OCI-LY7 (cell line): ENCODE data around the gene GTSE1. TPM values are rescaled to one million over a fixed set of nuclear protein-coding genes. Genes with fewer than 3 reads are reported as not detected.
A peak's percentile ranks its signal among the peaks of the same experiment; 100 is the strongest.

Experiments
- BruUV-seq: library from RNA; stranded (reverse); fragments of 400-500 nt; replicated peaks from 2 replicates; lab custom pipeline; 2021; lab: Mats Ljungman, UMichigan
- CTCF ChIA-PET: fragments of 300-600 bp; sonication (Branson Sonifier 250); formaldehyde crosslinking; loops from one replicate; lab custom pipeline; 2022; ENCODE audit warnings: antibody characterized with exemption; ENCODE audit not compliant: unreplicated experiment; lab: Charles Lee
- POLR2A ChIA-PET: fragments of 300-600 bp; sonication (Branson Sonifier 250); formaldehyde crosslinking; loops from one replicate; lab custom pipeline; 2022; ENCODE audit warnings: antibody characterized with exemption; lab: Charles Lee
- DNase-seq: peaks from one replicate; pipeline ENCODE4 v3.0.0-alpha.2; 2015; ENCODE audit warnings: low spot score
- H2AFZ ChIP-seq: fragments of 200-600 bp; sonication (generic), shearing (Covaris generic); 2 replicates; pipeline ENCODE4 v1.6.1; 2014; ENCODE audit warnings: mild to moderate bottlenecking, antibody characterized with exemption, low read length, moderate library complexity
- H3K27ac ChIP-seq: fragments of 200-600 bp; sonication (generic); 2 replicates; pipeline ENCODE4 v1.5.1; 2014; ENCODE audit warnings: mixed run types, low read depth, mild to moderate bottlenecking, moderate library complexity, low read length, inconsistent platforms; ENCODE audit not compliant: poor library complexity, severe bottlenecking
- H3K36me3 ChIP-seq: fragments of 200-600 bp; sonication (generic); 2 replicates; pipeline ENCODE4 v1.6.1; 2014; ENCODE audit warnings: mild to moderate bottlenecking, antibody characterized with exemption, low read length, moderate library complexity, mixed read lengths; ENCODE audit not compliant: insufficient read depth
- H3K4me1 ChIP-seq: fragments of 200-600 bp; sonication (generic); 2 replicates; pipeline ENCODE4 v1.5.1; 2014; ENCODE audit warnings: mild to moderate bottlenecking, low read length; ENCODE audit not compliant: insufficient read depth, poor library complexity, severe bottlenecking
- H3K4me2 ChIP-seq: fragments of 200-600 bp; sonication (generic); 2 replicates; pipeline ENCODE4 v1.6.1; 2014; ENCODE audit warnings: mild to moderate bottlenecking, low read length
- H3K4me3 ChIP-seq: fragments of 200-600 bp; sonication (generic); 2 replicates; pipeline ENCODE4 v1.5.1; 2014; ENCODE audit warnings: mild to moderate bottlenecking, low read depth, low read length; ENCODE audit not compliant: poor library complexity, severe bottlenecking
- H3K79me2 ChIP-seq: fragments of 200-600 bp; sonication (generic); 2 replicates; pipeline ENCODE4 v1.6.1; 2016; ENCODE audit warnings: low read depth, mild to moderate bottlenecking, low read length, moderate library complexity, mixed read lengths; ENCODE audit not compliant: insufficient read depth
- H3K9me2 ChIP-seq: fragments of 200-600 bp; sonication (generic); 2 replicates; pipeline ENCODE4 v1.6.1; 2016; ENCODE audit warnings: mild to moderate bottlenecking, low read length, mixed read lengths; ENCODE audit not compliant: insufficient read depth
- H3K9me3 ChIP-seq: fragments of 200-600 bp; sonication (generic); 2 replicates; pipeline ENCODE4 v1.6.1; 2014; ENCODE audit warnings: mild to moderate bottlenecking, mixed run types, low read length, mixed read lengths
- H4K20me1 ChIP-seq: fragments of 200-600 bp; sonication (generic); 2 replicates; pipeline ENCODE4 v1.6.1; 2014; ENCODE audit warnings: mild to moderate bottlenecking, antibody characterized with exemption, low read length, moderate library complexity, mixed read lengths; ENCODE audit not compliant: insufficient read depth
- CTCF ChIP-seq: fragments of 200-600 bp; sonication (generic); conservative IDR thresholded peaks from 2 replicates; pipeline ENCODE4 v1.5.1; 2014; ENCODE audit warnings: mild to moderate bottlenecking, antibody characterized with exemption, low read length, moderate library complexity, mixed read lengths
- EZH2phosphoT487 ChIP-seq: fragments of 200-600 bp; sonication (generic); IDR thresholded peaks from 2 replicates; pipeline ENCODE4 v1.6.1; 2018; ENCODE audit warnings: low read depth, borderline replicate concordance, mild to moderate bottlenecking, mixed run types, antibody characterized with exemption, low read length, moderate library complexity, mixed read lengths
- intact Hi-C: fragments of 100-400 bp; cut with micrococcal nuclease; formaldehyde crosslinking; loops from one replicate; pipeline ENCODE4 v1.10.0; 2022; ENCODE audit not compliant: unreplicated experiment
- total RNA-seq, 2 experiments: library from RNA; depleted of rRNA in 1 of 2; stranded (reverse); fragments of >200 nt in 1 of 2; shearing (Covaris generic) in 1 of 2; gene quantifications; 2 replicates each; pipeline ENCODE4 v1.2.3, GENCODE V29; 2014 to 2022

Gene GTSE1
- total RNA-seq, 2 experiments from 2014 or later: 54.7 to 109 TPM

GRCh38 chr22:46274381-46274780 is 22.3 kb upstream of the GTSE1 start:
- POLR2A ChIA-PET: no interaction called here
- TF ChIP-seq EZH2phosphoT487: no peak
- no peak for TF ChIP-seq CTCF
- no peak for DNase-seq
- H3K4me3 ChIP-seq: no peak overlapping the region
- no peaks in the 10 kb centered on the region for H4K20me1 ChIP-seq
- H3K9me3 ChIP-seq: peaks cover 4% of the 10 kb centered on the region; the same call in 1 of the 2 replicates
- intact Hi-C loops: no loop called here
- H3K4me1 ChIP-seq: no peaks in the 10 kb centered on the region
- H3K9me2 ChIP-seq: no peaks in the 10 kb centered on the region
- H3K79me2 ChIP-seq: no peaks in the 10 kb centered on the region
- CTCF ChIA-PET: no interaction called here
- BruUV-seq: no TSS peak
- H2AFZ ChIP-seq: no peak overlapping the region
- no peaks in the 10 kb centered on the region; the same call in 1 of the 2 replicates for H3K36me3 ChIP-seq
- H3K4me2 ChIP-seq: no peak overlapping the region
- H3K27ac ChIP-seq: no peak overlapping the region

GRCh38 chr22:46275455-46276122 is 21.1 kb upstream of the GTSE1 start:
- Histone ChIP-seq H3K27ac (no peak overlapping the region), H2AFZ (peak overlapping the region; percentile 93), H4K20me1 (no peaks in the 10 kb centered on the region), H3K4me1 (no peaks in the 10 kb centered on the region), H3K9me2 (no peaks in the 10 kb centered on the region), H3K4me3 (no peak overlapping the region), H3K9me3 (peaks cover 4% of the 10 kb centered on the region; the same call in 1 of the 2 replicates), H3K4me2 (peak overlapping the region; percentile 24; the same call in 1 of the 2 replicates), H3K36me3 (no peaks in the 10 kb centered on the region; the same call in 1 of the 2 replicates), H3K79me2 (no peaks in the 10 kb centered on the region)
- CTCF ChIA-PET: interaction anchor here (1.5 kb wide), 1 partner anchor 13 kb away, joined by 4 read pairs; no protein-coding TSS in a partner anchor
- no TSS peak for BruUV-seq
- TF ChIP-seq CTCF (no peak), EZH2phosphoT487 (no peak)
- POLR2A ChIA-PET: interaction anchor here (0.6 to 1.0 kb wide), 2 partner anchors 16 to 23 kb away, joined by 3 read pairs; no protein-coding TSS in a partner anchor
- intact Hi-C loops: no loop called here
- DNase-seq: peak; percentile 30

- H3K4me3 ChIP-seq: no peak overlapping the region
- no peak overlapping the region for H3K4me2 ChIP-seq
- TF ChIP-seq EZH2phosphoT487: no peak
- TF ChIP-seq CTCF: no peak
- intact Hi-C loops: no loop called here
- no peak overlapping the region for H3K27ac ChIP-seq
- peaks cover 8% of the 10 kb centered on the region for H3K4me1 ChIP-seq
- no peaks in the 10 kb centered on the region for H3K9me2 ChIP-seq
- 0 out of 2 replicates have a peak overlapping the region, but pooled peaks have one; percentile 93 for H2AFZ ChIP-seq
- H3K79me2 ChIP-seq: no peaks in the 10 kb centered on the region
- ChIA-PET POLR2A (interaction anchor here (0.6 to 1.1 kb wide), 3 partner anchors 12 to 24 kb away, joined by 3 read pairs; no protein-coding TSS in a partner anchor), CTCF (interaction anchor here (0.7 to 1.5 kb wide), 2 partner anchors 12 to 19 kb away, joined by 3 to 4 read pairs; no protein-coding TSS in a partner anchor)
- no peaks in the 10 kb centered on the region; the same call in 1 of the 2 replicates for H3K36me3 ChIP-seq
- no TSS peak for BruUV-seq
- peaks cover 4% of the 10 kb centered on the region; the same call in 1 of the 2 replicates for H3K9me3 ChIP-seq
- no peak for DNase-seq
- H4K20me1 ChIP-seq: no peaks in the 10 kb centered on the region
These were observed 20.1 kb upstream of the GTSE1 start for GRCh38 chr22:46276563-46276962.
